Chondrocyte (in vitro differentiated cells): ENCODE data around the gene PLEKHM2. TPM values are rescaled to one million over a fixed set of nuclear protein-coding genes. Genes with fewer than 3 reads are reported as not detected.
A peak's percentile ranks its signal among the peaks of the same experiment; 100 is the strongest.

Source experiments
- DNase-seq: peaks from one replicate; pipeline ENCODE4 v3.0.0; 2021; ENCODE audit warnings: mixed read lengths, low spot score
- H3K27ac Mint-ChIP-seq: one replicate; pipeline ENCODE4 v1.8.0; 2021; ENCODE audit warnings: mild to moderate bottlenecking, moderate library complexity, mixed read lengths; ENCODE audit not compliant: unreplicated experiment
- H3K27me3 Mint-ChIP-seq: 2 replicates; pipeline ENCODE4 v1.8.0; 2021; ENCODE audit warnings: low read depth, mixed read lengths
- H3K36me3 Mint-ChIP-seq: 2 replicates; pipeline ENCODE4 v1.8.0; 2021; ENCODE audit warnings: low read depth, mixed read lengths
- H3K4me1 Mint-ChIP-seq: 2 replicates; pipeline ENCODE4 v1.8.0; 2021; ENCODE audit warnings: low read depth, mild to moderate bottlenecking, mixed read lengths
- H3K4me3 Mint-ChIP-seq: one replicate; pipeline ENCODE4 v1.8.0; 2021; ENCODE audit warnings: mild to moderate bottlenecking, moderate library complexity, mixed read lengths; ENCODE audit not compliant: unreplicated experiment
- H3K9me3 Mint-ChIP-seq: 2 replicates; pipeline ENCODE4 v1.8.0; 2021; ENCODE audit warnings: low read depth, mixed read lengths
- CTCF ChIP-seq: fragments of 200-600 bp; sonication (generic); IDR thresholded peaks from 2 replicates; pipeline ENCODE4 v1.5.0; 2021; ENCODE audit warnings: antibody characterized with exemption, mild to moderate bottlenecking, moderate library complexity
- total RNA-seq: library from RNA; stranded (reverse); gene quantifications from 3 replicates; pipeline ENCODE4 v1.2.1, GENCODE V29; 2021

The PLEKHM2 gene
- total RNA-seq, 1 donor from 2014 or later = 68.3 TPM

GRCh38 chr1:15707239-15707925 lies 23.3 kb downstream of the PLEKHM2 start:
- H3K9me3 Mint-ChIP-seq = no peaks in the 10 kb centered on the region
- no peak overlapping the region for H3K4me3 Mint-ChIP-seq
- H3K27me3 Mint-ChIP-seq = no peaks in the 10 kb centered on the region
- peaks cover 4% of the 10 kb centered on the region for H3K36me3 Mint-ChIP-seq
- DNase-seq = no peak
- H3K4me1 Mint-ChIP-seq = peaks cover 30% of the 10 kb centered on the region
- no peak for TF ChIP-seq CTCF
- H3K27ac Mint-ChIP-seq = no peak overlapping the region

- Mint-ChIP-seq H3K27ac (no peak overlapping the region), H3K4me1 (peaks cover 24% of the 10 kb centered on the region)
Observed at GRCh38 chr1:15708486-15709137, 24.5 kb downstream of the PLEKHM2 start.

GRCh38 chr1:15709226-15709625 lies 25.1 kb downstream of the PLEKHM2 start:
- Mint-ChIP-seq H3K36me3 (peaks cover 4% of the 10 kb centered on the region), H3K4me3 (no peak overlapping the region), H3K27ac (no peak overlapping the region), H3K9me3 (no peaks in the 10 kb centered on the region), H3K4me1 (peaks cover 21% of the 10 kb centered on the region), H3K27me3 (no peaks in the 10 kb centered on the region)
- no peak for TF ChIP-seq CTCF
- no peak for DNase-seq

More at GRCh38 chr1:15708486-15709137, 24.5 kb downstream of the PLEKHM2 start:
- Mint-ChIP-seq H3K36me3 (peaks cover 4% of the 10 kb centered on the region), H3K27me3 (no peaks in the 10 kb centered on the region), H3K4me3 (no peak overlapping the region), H3K9me3 (no peaks in the 10 kb centered on the region)
- TF ChIP-seq CTCF = no peak
- no peak for DNase-seq

GRCh38 chr1:15712168-15712567 lies 28.0 kb downstream of the PLEKHM2 start:
- H3K27ac Mint-ChIP-seq = no peak overlapping the region
- no peak overlapping the region for H3K4me3 Mint-ChIP-seq
- no peak for TF ChIP-seq CTCF
- no peaks in the 10 kb centered on the region for H3K9me3 Mint-ChIP-seq
- H3K27me3 Mint-ChIP-seq = no peaks in the 10 kb centered on the region
- no peak for DNase-seq
- no peaks in the 10 kb centered on the region for H3K36me3 Mint-ChIP-seq
- H3K4me1 Mint-ChIP-seq = peaks cover 16% of the 10 kb centered on the region

GRCh38 chr1:15714406-15715136 lies 30.5 kb downstream of the PLEKHM2 start:
- no peak for DNase-seq
- peak overlapping the region; percentile 77 for H3K27ac Mint-ChIP-seq
- H3K4me3 Mint-ChIP-seq = no peak overlapping the region
- H3K27me3 Mint-ChIP-seq = no peaks in the 10 kb centered on the region
- no peaks in the 10 kb centered on the region for H3K9me3 Mint-ChIP-seq
- TF ChIP-seq CTCF = no peak
- H3K4me1 Mint-ChIP-seq = peaks cover 16% of the 10 kb centered on the region
- peaks cover 6% of the 10 kb centered on the region for H3K36me3 Mint-ChIP-seq
